CD4-positive, CD25-positive, alpha-beta regulatory T cell (primary cell): ENCODE measurements around the gene IL1RL2. TPM values are rescaled to one million over a fixed set of nuclear protein-coding genes. Genes with fewer than 3 reads are reported as not detected.
A peak's percentile ranks its signal among the peaks of the same experiment; 100 is the strongest.

Experiments used
- ATAC-seq, 2 donors: fragments of 150-1000 bp; cut with Tn5 transposase; one replicate each; pipeline ENCODE4 v1.10.0; 2021; ENCODE audit warnings: low read depth in 2 of 2, moderate number of reproducible peaks in 2 of 2, moderate library complexity in 1 of 2
- DNase-seq, 3 donors: peaks; one replicate each; pipeline versions ENCODE4 v3.0.0 to v3.0.0-alpha.2; 2012 to 2022; ENCODE audit warnings: mixed read lengths in 1 of 3
- H3K27ac ChIP-seq: one replicate; pipeline ENCODE4 v1.7.0; 2013; ENCODE audit warnings: mild to moderate bottlenecking, low read length; ENCODE audit not compliant: insufficient read depth, poor library complexity, severe bottlenecking
- H3K27me3 ChIP-seq: one replicate; pipeline ENCODE4 v1.7.0; 2013; ENCODE audit warnings: low read length; ENCODE audit not compliant: control insufficient read depth, insufficient read depth
- H3K36me3 ChIP-seq: one replicate; pipeline ENCODE4 v1.7.0; 2013; ENCODE audit warnings: mild to moderate bottlenecking, low read length, moderate library complexity; ENCODE audit not compliant: control insufficient read depth, insufficient read depth
- H3K4me1 ChIP-seq: 2 replicates; pipeline ENCODE4 v1.7.0; 2013; ENCODE audit warnings: mild to moderate bottlenecking, low read length; ENCODE audit not compliant: insufficient read depth, control insufficient read depth, poor library complexity, severe bottlenecking
- H3K4me3 ChIP-seq: one replicate; pipeline ENCODE4 v1.7.0; 2013; ENCODE audit warnings: low read depth, mild to moderate bottlenecking, low read length, moderate library complexity
- H3K9me3 ChIP-seq, 2 experiments: 1 replicate in 1 of 2; 2 replicates in 1 of 2; pipeline ENCODE4 v1.7.0; 2013; ENCODE audit warnings: low read length in 2 of 2, mild to moderate bottlenecking in 1 of 2, moderate library complexity in 1 of 2; ENCODE audit not compliant: control insufficient read depth in 2 of 2
- H3K27ac Mint-ChIP-seq, 3 donors: one replicate each; pipeline ENCODE4 v1.8.0; 2020 to 2022; ENCODE audit warnings: mild to moderate bottlenecking in 3 of 3, mixed read lengths in 3 of 3, moderate library complexity in 2 of 3
- H3K27me3 Mint-ChIP-seq: one replicate; pipeline ENCODE4 v1.8.0; 2022; ENCODE audit warnings: mild to moderate bottlenecking, mixed read lengths
- H3K36me3 Mint-ChIP-seq: one replicate; pipeline ENCODE4 v1.8.0; 2020; ENCODE audit warnings: mixed read lengths
- H3K4me1 Mint-ChIP-seq, 4 donors: one replicate each; pipeline ENCODE4 v1.8.0; 2020 to 2022; ENCODE audit warnings: mixed read lengths in 4 of 4, mild to moderate bottlenecking in 1 of 4
- H3K4me3 Mint-ChIP-seq, 4 donors: one replicate each; pipeline ENCODE4 v1.8.0; 2020 to 2022; ENCODE audit warnings: mild to moderate bottlenecking in 4 of 4, mixed read lengths in 4 of 4, moderate library complexity in 3 of 4
- H3K9me3 Mint-ChIP-seq, 7 donors: one replicate each; pipeline ENCODE4 v1.8.0; 2020 to 2022; ENCODE audit warnings: mixed read lengths in 7 of 7, mild to moderate bottlenecking in 3 of 7, moderate library complexity in 2 of 7
- polyA plus RNA-seq, 4 donors: library from polyadenylated mRNA; unstranded; fragments of 300-500 nt; fragmentation: Illumina TruSeq; gene quantifications; one replicate each; pipeline ENCODE4 v1.2.3, GENCODE V29; 2021
- total RNA-seq: library from RNA; stranded (reverse); gene quantifications from one replicate; pipeline ENCODE4 v1.2.3, GENCODE V29; 2022

IL1RL2 gene
- total and polyA plus RNA-seq, 5 donors from 2014 or later: not detected

DNA sequence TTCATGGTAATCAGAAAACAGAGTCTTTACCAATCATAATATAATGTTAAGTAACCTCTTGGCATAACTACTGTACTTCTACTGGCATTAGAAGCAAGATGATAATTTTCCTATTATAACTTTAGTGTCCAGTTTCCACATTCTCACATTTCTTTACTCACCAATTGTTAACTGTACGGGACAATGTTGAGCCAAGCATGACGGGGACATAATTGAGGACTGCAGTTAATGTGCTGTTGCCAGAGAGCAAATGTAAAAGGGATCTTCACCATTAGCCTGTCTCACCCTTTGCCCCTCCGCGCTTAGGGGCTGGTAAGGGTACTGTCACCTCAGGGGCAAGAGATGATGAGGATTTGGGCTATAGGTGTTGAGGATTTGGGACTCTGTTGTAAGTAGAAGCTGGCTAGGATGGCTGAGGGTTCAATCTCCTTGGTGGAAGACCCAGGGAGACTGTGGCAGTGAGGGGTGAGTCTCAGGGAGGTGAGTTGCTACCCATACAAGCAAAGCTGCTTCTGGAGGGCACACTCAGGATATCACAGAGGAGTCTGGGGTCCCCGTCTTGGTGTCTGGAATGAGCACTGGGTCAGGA, 70.1 kb downstream of the IL1RL2 start:
- peak overlapping the region in 2 of 4 donors; percentile 29 to 55 for H3K4me3 Mint-ChIP-seq
- no peaks in the 10 kb centered on the region for H3K9me3 Mint-ChIP-seq
- H3K27ac ChIP-seq: no peak overlapping the region
- H3K9me3 ChIP-seq: no peaks in the 10 kb centered on the region
- no peak for ATAC-seq
- H3K4me1 Mint-ChIP-seq: peaks cover 21 to 56% (median 38%) of the 10 kb centered on the region in 4 donors
- no peaks in the 10 kb centered on the region for H3K36me3 ChIP-seq
- no peaks in the 10 kb centered on the region for H3K36me3 Mint-ChIP-seq
- peaks cover 23% of the 10 kb centered on the region for H3K4me1 ChIP-seq
- no peaks in the 10 kb centered on the region for H3K27me3 ChIP-seq
- peak overlapping the region; percentile 77 for H3K4me3 ChIP-seq
- peak overlapping the region in 2 of 3 donors; percentile 5 to 22 for H3K27ac Mint-ChIP-seq
- H3K27me3 Mint-ChIP-seq: peaks cover 10% of the 10 kb centered on the region
- no peak for DNase-seq

DNA sequence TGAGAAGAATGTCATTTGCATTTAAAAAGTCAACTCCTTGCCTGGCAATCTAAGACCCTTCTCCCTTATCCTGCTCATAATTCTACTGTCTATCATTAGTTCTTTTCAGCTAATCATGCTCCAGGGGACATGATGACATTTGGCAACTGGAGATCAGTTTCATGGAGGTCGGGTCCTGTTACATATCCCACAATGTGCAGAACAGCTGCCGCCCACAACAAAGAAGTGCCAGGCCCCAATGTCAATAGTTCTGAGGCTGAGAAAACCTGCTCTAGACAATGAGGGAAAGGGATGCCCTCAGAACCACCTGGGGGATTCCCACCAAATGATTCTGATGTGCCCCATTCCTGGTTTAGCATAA, 71.2 kb downstream of the IL1RL2 start:
- ATAC-seq (no peak), DNase-seq (no peak)
- Mint-ChIP-seq H3K36me3 (no peaks in the 10 kb centered on the region), H3K4me1 (peaks cover 19 to 46% (median 30%) of the 10 kb centered on the region in 4 donors), H3K27ac (peak overlapping the region in 1 of 3 donors; percentile 15), H3K4me3 (peak overlapping the region in 1 of 4 donors; percentile 55), H3K27me3 (peaks cover 6% of the 10 kb centered on the region), H3K9me3 (no peaks in the 10 kb centered on the region)
- Histone ChIP-seq H3K36me3 (no peaks in the 10 kb centered on the region), H3K27ac (no peak overlapping the region), H3K27me3 (no peaks in the 10 kb centered on the region), H3K9me3 (no peaks in the 10 kb centered on the region), H3K4me1 (peaks cover 18% of the 10 kb centered on the region), H3K4me3 (no peak overlapping the region)

DNA sequence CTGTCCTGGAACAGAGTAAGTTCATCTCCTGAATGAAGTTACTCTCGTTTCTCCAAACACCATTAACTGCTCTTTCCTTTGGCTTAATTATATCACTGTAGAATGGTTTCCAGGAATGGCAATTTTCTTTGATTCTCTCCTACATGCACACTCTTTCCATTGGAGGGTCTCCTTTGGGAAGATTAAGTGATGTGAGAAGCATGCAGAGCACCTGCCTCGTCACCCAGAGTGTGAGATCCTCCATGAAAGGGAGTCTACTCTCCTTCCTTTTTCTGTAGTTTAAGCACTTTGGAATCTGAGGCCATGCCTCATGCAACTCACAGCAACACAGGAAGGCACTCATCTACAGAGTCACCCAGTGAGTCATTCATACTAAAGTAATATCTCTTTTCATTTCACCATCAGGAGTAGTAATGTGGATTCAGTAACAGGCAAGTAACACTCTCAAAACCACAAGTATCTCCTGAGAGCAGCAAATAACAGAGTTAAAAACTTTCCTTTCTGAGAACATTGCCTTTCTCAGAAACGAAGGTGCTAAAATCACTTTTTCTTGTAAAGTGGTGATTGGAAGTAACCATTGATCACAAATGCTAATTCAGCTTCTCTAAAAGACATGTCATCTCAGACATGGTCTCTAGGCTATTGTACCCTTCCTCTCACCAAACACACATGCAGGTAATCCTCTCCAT, 71.7 kb downstream of the IL1RL2 start:
- H3K36me3 Mint-ChIP-seq: no peaks in the 10 kb centered on the region
- H3K9me3 Mint-ChIP-seq: no peaks in the 10 kb centered on the region
- Histone ChIP-seq H3K9me3 (no peaks in the 10 kb centered on the region), H3K36me3 (no peaks in the 10 kb centered on the region), H3K4me3 (no peak overlapping the region), H3K4me1 (peaks cover 14% of the 10 kb centered on the region), H3K27me3 (no peaks in the 10 kb centered on the region), H3K27ac (no peak overlapping the region)
- DNase-seq (peak in 1 of 3 donors; percentile 90), ATAC-seq (peak; percentile 88 to 89)
- H3K27me3 Mint-ChIP-seq: peaks cover 6% of the 10 kb centered on the region
- peaks cover 14 to 41% (median 25%) of the 10 kb centered on the region in 4 donors for H3K4me1 Mint-ChIP-seq
- peak overlapping the region in 2 of 4 donors; percentile 7 to 69 for H3K4me3 Mint-ChIP-seq
- H3K27ac Mint-ChIP-seq: peak overlapping the region; percentile 15 to 87 (median 87)

DNA sequence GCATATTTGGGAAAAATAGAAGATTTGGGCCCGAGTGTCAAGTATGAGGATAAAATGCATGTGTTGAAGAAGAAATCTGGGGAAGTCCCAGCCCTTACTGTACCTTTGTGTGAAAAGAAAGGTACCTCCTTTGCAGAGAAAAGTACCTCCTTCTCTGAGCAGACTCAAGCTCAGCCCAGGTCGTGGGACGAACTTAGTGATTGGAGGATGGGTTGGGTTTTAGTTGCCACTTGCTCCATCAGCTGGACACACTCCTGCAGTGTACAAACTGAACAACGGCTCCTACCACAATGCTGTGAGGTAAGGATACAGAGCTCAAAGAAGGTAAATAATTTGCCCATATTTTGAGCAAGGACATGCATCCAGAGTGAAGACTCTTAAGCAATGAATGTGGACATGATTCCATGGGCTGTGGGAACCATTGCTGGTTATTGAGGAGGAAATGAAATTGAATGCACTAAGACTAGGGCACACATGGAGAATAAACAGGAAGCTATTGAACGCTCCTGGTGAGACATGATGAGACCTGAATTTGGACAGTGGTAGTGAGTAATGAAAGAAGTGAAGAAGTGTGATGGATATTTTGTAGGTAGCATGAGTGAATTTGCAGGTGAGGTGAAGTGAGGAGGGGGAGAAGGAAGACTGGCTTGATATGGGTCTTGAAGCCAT, 74.8 kb downstream of the IL1RL2 start:
- H3K27me3 ChIP-seq: no peaks in the 10 kb centered on the region
- H3K9me3 ChIP-seq: no peaks in the 10 kb centered on the region
- Mint-ChIP-seq H3K9me3 (peaks cover 0 to 1% (median 0%) of the 10 kb centered on the region in 7 donors), H3K27me3 (no peaks in the 10 kb centered on the region), H3K27ac (peak overlapping the region in 1 of 3 donors; percentile 57), H3K36me3 (no peaks in the 10 kb centered on the region), H3K4me1 (peaks cover 9 to 28% (median 20%) of the 10 kb centered on the region in 4 donors), H3K4me3 (no peak overlapping the region)
- DNase-seq (no peak), ATAC-seq (no peak)
- no peaks in the 10 kb centered on the region for H3K36me3 ChIP-seq
- no peak overlapping the region for H3K27ac ChIP-seq
- no peak overlapping the region for H3K4me3 ChIP-seq
- peaks cover 12% of the 10 kb centered on the region for H3K4me1 ChIP-seq

DNA sequence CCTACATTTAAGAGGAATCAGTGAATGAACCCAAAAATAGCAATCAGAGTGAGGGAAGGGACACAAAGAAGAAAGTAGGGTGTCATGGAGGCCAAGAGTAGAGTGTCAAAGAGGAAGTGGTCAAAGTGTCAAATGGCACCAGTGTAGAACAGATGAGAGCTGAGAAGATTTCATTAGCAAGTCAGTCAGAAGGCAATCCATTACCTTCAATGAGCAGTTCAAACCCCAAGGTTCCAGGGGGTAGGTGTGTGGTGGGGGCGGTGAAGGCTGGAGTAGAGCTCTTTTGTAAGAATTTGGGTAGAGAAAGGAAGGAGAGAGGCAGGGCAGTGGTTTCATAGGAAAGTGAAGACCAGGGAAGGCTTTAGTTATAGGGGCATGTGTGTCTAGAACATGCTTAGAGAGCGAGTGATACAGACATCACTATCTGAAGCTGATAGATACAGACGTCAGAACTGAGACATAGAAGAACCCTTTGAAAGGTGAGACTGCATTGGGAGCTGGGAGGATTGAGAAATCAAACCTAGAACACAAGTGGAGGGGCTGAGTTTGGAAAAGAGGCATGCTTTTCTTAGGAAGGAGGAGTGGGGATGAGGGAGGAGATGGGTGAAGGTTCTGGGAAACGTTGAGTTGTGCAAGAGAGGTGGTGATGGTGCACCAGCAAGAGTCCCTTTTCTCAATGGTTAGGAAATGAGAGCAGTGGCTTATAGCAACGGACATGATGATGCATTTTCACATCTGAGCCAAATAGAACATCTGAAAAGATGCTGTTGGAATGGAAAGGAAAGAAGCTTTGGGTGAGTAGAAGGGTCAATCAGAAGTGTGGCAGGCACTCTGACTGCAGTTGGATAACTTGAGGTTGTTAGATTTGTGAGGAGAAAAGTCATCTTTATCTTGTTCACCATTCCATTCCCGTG, 75.7 kb downstream of the IL1RL2 start:
- Histone ChIP-seq H3K27ac (no peak overlapping the region), H3K4me3 (no peak overlapping the region), H3K36me3 (no peaks in the 10 kb centered on the region), H3K9me3 (no peaks in the 10 kb centered on the region), H3K27me3 (no peaks in the 10 kb centered on the region), H3K4me1 (peaks cover 12% of the 10 kb centered on the region)
- ATAC-seq (no peak), DNase-seq (no peak)
- no peak overlapping the region for H3K4me3 Mint-ChIP-seq
- peaks cover 0 to 1% (median 0%) of the 10 kb centered on the region in 7 donors for H3K9me3 Mint-ChIP-seq
- no peak overlapping the region for H3K27ac Mint-ChIP-seq
- no peaks in the 10 kb centered on the region for H3K36me3 Mint-ChIP-seq
- H3K4me1 Mint-ChIP-seq: peaks cover 9 to 19% (median 14%) of the 10 kb centered on the region in 4 donors
- H3K27me3 Mint-ChIP-seq: no peaks in the 10 kb centered on the region

DNA sequence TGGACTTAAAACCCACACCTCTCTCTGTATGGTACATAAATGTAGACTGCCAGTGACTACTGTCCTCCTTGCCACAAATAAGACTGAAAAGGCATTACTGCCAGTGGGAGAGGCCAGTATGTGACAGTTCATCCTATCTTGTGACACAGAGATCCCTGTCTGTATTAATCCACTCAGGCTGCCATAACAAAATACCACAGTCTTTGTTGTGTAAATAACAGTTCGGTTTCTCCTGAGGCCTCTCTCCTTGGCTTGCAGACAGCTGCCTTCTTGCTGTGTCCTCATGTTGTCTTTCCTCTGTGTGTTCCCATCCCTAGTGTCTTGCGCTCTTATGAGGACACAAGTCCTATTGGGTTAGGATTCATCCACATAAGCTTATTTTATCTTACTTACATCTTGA, 78.1 kb downstream of the IL1RL2 start:
- Histone ChIP-seq H3K27ac (no peak overlapping the region), H3K4me3 (no peak overlapping the region), H3K9me3 (no peaks in the 10 kb centered on the region), H3K27me3 (no peaks in the 10 kb centered on the region), H3K4me1 (no peaks in the 10 kb centered on the region), H3K36me3 (no peaks in the 10 kb centered on the region)
- H3K27me3 Mint-ChIP-seq: no peaks in the 10 kb centered on the region
- DNase-seq: no peak
- no peaks in the 10 kb centered on the region for H3K4me1 Mint-ChIP-seq
- peaks cover 0 to 1% (median 0%) of the 10 kb centered on the region in 7 donors for H3K9me3 Mint-ChIP-seq
- no peak overlapping the region for H3K4me3 Mint-ChIP-seq
- H3K36me3 Mint-ChIP-seq: no peaks in the 10 kb centered on the region
- H3K27ac Mint-ChIP-seq: no peak overlapping the region
- ATAC-seq: no peak

DNA sequence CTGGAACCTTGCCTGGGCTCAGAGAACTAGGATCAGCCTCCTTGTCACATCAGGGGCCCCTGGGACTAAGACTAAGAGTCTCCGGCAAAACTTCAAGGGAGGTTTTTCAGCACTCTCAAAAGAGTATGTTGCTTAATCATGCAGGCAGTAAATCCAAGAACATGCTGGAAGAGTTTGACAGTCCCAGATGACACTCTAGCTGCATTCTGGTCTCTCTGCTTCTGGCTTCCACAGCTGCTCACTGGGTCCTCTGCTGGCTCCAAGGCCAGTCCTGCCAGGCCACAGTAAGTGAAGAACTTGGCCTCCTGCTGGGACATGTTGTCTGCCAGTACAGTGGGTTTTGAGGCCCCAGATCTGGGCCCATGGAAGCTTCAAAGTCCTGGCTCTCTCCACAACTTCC, 79.4 kb downstream of the IL1RL2 start:
- Mint-ChIP-seq H3K9me3 (peaks cover 0 to 1% (median 0%) of the 10 kb centered on the region in 7 donors), H3K36me3 (peaks cover 4% of the 10 kb centered on the region), H3K27me3 (no peaks in the 10 kb centered on the region), H3K27ac (no peak overlapping the region), H3K4me3 (no peak overlapping the region), H3K4me1 (no peaks in the 10 kb centered on the region)
- DNase-seq: no peak
- Histone ChIP-seq H3K4me3 (no peak overlapping the region), H3K27ac (no peak overlapping the region), H3K36me3 (no peaks in the 10 kb centered on the region), H3K27me3 (no peaks in the 10 kb centered on the region), H3K4me1 (no peaks in the 10 kb centered on the region), H3K9me3 (no peaks in the 10 kb centered on the region)
- ATAC-seq: no peak
